ENCODE measurements around the gene CISD2.
"Not testable (repeated sequence)": the region's sequence is repeated elsewhere in the genome, so short reads cannot be mapped to it uniquely, and the experiment has no call there.

The CISD2 gene

GRCh38 chr4:102935716-102936115 is 66.9 kb downstream of the CISD2 start:
- no peak for DNase-seq

- not testable (repeated sequence) for DNase-seq
Measured at GRCh38 chr4:102938063-102938462, 69.3 kb downstream of the CISD2 start.

Data from T-helper 2 cell (primary cell).